ENCODE data around the gene ATP6AP1. TPM values are rescaled to one million over a fixed set of nuclear protein-coding genes. Genes with fewer than 3 reads are reported as not detected.

Gene ATP6AP1
- total and polyA plus RNA-seq, 9 of the 15 experiments (the other 6 are each of a cell fraction or from before 2014, with no cell fraction given): 8.3 to 90.5 (median 52.9) TPM

GRCh38 chrX:154452823-154453222, 24.3 kb downstream of the ATP6AP1 start (continued):
- TF ChIP-seq ZBTB11 (CRISPR knock-in tag; IDR thresholded peaks at IDR 0.05): no peak
- TF ChIP-seq GTF2F1 (IDR thresholded peaks at IDR 0.05; ENCODE audit: low read depth, low read length): no peak
- no peak for TF ChIP-seq ETS1 (conservative IDR thresholded peaks at IDR 0.05; ENCODE audit: control insufficient read depth, low read depth, low read length)

- Histone ChIP-seq H3K79me2 (ENCODE audit: control insufficient read depth, insufficient read depth, low read length) (peaks cover 30% of the 10 kb centered on the region), H3K36me3 (ENCODE audit: control insufficient read depth, insufficient read depth, low read length) (peaks cover 27% of the 10 kb centered on the region; the same call in 2 of the 3 replicates), H3K4me3 (peak overlapping the region; percentile 59), H3K4me1 (replicated peaks in 1 of 2; ENCODE audit: control insufficient read depth in 2 of 2, insufficient read depth in 2 of 2, low read length in 2 of 2) (peaks cover 7 to 53% of the 10 kb centered on the region in 2 experiments; a peak in 3 of 5 replicates), H3K27me3 (ENCODE audit: control insufficient read depth in 2 of 2, insufficient read depth in 2 of 2, low read length in 2 of 2) (no peaks in the 10 kb centered on the region), H3K9me1 (ENCODE audit: control insufficient read depth, insufficient read depth, low read length) (no peaks in the 10 kb centered on the region), H2AFZ (ENCODE audit: low read depth, low read length) (peak overlapping the region; percentile 87), H3K27ac (ENCODE audit: extremely low read depth, low read depth, low read length) (peak overlapping the region; percentile 74), H4K20me1 (replicated peaks; ENCODE audit: control insufficient read depth, insufficient read depth, low read length) (peaks cover 3% of the 10 kb centered on the region; the same call in 1 of the 2 replicates), H3K9me3 (replicated peaks; ENCODE audit: control insufficient read depth, insufficient read depth, low read depth, low read length) (no peaks in the 10 kb centered on the region), H3K9ac (ENCODE audit: insufficient read depth in 1 of 2, low read depth in 2 of 2, low read length in 2 of 2) (peak overlapping the region; percentile 66 to 92; a peak in 3 of 4 replicates), H3K4me2 (ENCODE audit: insufficient read depth, low read length) (peak overlapping the region; percentile 78)
- BruUV-seq (replicated peaks): no TSS peak
- ChIA-PET CTCF (ENCODE audit: low intra/inter-chr PET ratio) (interaction anchor here (0.5 to 1.2 kb wide), 2 partner anchors 77 to 87 kb away, joined by 3 read pairs; no protein-coding TSS in a partner anchor), POLR2A (interaction anchor here (0.8 to 1.7 kb wide), 5 partner anchors 9 to 70 kb away, joined by 3 to 10 read pairs (median 4); no protein-coding TSS in a partner anchor)
- 10% methylated on average over 10 of the region's 65 CpGs for WGBS (ENCODE audit: insufficient coverage, low coverage, missing lambda C conversion rate)
- intact Hi-C loops (cut with micrococcal nuclease): no loop called here
- DNase-seq (ENCODE audit: extremely low read depth in 1 of 4, low spot score in 3 of 4) (peak; percentile 73 to 88 (median 84)), ATAC-seq (peak; percentile 54), FAIRE-seq (no peak)
- in situ Hi-C loops (cut with MboI): no loop called here
- TF ChIP-seq FOXP4 (CRISPR knock-in tag; IDR thresholded peaks at IDR 0.05; ENCODE audit: borderline replicate concordance) (no peak), RHOXF2B (CRISPR knock-in tag; conservative IDR thresholded peaks at IDR 0.05) (no peak), NR2C2 (CRISPR knock-in tag; IDR thresholded peaks at IDR 0.05) (no peak), NR2C2 (tag; IDR thresholded peaks at IDR 0.05) (peak; percentile 64), HNRNPK (IDR thresholded peaks at IDR 0.05; ENCODE audit: low read depth, low read length, poor library complexity, severe bottlenecking) (no peak), PHF8 (IDR thresholded peaks at IDR 0.05; ENCODE audit: borderline replicate concordance, low read length) (0 out of 2 replicates have a peak, but pooled peaks have one; percentile 2), CHD4 (IDR thresholded peaks at IDR 0.05; ENCODE audit: insufficient read depth, insufficient replicate concordance, low read depth, low read length, poor library complexity, severe bottlenecking) (no peak)
These were observed 29.1 kb downstream of the ATP6AP1 start for GRCh38 chrX:154457491-154458115.

All from K562 (cell line).